HG02840 (cell line): ENCODE results near the gene CFLAR.
A peak's percentile ranks its signal among the peaks of the same experiment; 100 is the strongest.
"Not testable (repeated sequence)": the region's sequence is repeated elsewhere in the genome, so short reads cannot be mapped to it uniquely, and the experiment has no call there.

Experiments used
- ATAC-seq: cut with Tn5 transposase; IDR thresholded peaks from one replicate; pipeline ENCODE4 v1.9.1; 2021; ENCODE audit warnings: mild to moderate bottlenecking, moderate library complexity, moderate number of reproducible peaks; ENCODE audit not compliant: unreplicated experiment, low FRiP score

Gene CFLAR

DNA sequence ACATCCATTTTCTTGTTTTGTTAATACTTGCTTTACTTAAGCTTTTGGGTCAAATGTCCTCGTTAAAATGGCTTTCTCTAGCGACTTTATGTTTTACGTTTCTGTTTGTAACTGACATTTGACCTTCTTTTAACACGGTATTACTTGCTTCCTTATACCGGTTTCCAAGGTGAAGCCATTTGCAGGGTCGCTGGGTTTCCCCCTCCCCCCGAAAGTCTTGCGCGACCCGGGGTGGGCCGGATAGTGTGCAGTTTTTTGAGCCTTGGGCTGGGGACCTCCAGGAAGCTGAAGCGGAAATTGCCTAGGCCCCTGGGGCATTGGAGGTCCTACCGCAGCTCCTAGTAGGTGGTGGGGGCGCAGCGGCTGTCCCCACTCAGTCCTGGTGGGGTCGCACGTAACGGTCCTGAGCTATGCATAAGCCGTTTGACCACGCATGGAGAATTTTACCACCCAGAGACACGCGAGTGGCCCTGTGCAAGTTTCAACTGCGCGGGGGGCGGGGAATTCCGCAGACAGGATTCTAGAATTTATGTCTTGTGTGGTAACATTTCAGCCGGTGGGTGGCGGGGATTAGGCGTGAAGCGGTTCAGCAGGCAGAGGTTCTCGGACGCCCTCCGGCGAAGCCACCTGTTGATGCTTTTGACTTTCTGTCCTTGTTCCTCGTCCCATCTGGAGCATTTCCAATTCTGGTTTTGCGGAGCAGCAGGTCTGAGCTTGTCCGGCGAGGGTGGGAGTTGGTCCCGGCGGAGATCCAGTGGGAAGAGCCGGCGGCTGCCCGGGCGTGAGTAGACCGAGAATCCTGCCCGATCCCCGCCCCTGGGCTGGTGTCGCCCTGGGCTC lies 2.4 kb downstream of the CFLAR start:
- peak; percentile 44 for ATAC-seq

DNA sequence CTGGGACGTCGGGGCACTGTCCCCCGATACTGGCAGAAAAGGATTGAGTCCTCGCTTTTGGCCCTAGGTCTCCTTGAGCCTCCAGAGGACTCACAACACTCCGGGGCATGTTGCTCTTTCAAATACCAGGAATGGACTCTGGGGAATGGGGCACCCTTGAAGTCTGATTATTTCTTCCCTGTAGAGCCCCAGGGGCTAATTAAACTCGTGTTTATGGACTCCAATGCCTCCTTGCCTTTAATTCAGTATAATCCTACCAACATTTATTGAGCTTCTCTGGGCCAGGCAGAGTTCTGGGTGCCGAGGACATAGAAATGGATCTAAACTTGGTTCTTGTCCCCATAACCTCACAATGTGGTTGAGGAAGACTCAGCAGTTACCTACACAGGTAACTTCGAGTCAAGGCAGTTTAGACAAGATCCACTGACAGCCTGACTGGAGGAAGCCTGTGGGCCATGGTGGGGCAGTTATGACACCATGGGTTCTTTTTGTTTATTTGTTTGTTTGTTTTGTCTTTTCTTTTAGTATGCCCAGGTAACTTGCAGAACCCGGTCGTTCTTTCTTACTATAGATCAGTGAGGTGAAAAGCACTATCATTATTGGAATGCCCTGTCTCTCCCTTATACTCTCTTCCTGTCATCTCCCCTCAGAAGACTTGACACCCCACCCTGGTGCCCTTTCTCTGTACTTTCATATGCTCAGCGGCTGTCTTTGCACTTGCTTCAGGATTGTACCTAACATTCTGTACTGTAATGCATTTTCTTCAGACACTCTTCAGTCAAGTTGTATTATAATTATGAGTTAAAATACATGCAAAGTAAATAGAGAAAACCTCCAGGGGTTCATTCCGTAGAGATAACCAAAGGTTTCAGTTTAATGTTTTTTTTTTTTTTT lies 3.2 kb downstream of the CFLAR start:
- ATAC-seq, result no peak

DNA sequence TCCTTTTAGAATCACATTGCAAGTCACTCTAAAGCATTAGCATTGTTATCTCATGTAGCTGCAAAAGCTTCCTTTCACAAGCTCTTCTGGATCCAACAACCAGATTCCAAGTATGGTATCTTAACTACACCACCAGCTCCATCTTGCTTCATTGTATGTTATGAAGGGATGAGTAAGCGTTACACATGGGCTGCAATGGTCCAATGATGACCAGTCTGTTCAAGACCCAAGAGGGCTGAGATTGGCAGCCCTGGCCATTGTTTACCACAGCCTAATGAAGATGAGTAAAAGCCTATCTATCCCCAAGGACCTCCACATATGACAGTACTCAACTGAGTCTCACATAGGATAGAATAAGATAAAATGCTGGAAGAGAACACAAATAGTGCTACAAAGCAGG lies 6.3 kb downstream of the CFLAR start:
- no peak for ATAC-seq

DNA sequence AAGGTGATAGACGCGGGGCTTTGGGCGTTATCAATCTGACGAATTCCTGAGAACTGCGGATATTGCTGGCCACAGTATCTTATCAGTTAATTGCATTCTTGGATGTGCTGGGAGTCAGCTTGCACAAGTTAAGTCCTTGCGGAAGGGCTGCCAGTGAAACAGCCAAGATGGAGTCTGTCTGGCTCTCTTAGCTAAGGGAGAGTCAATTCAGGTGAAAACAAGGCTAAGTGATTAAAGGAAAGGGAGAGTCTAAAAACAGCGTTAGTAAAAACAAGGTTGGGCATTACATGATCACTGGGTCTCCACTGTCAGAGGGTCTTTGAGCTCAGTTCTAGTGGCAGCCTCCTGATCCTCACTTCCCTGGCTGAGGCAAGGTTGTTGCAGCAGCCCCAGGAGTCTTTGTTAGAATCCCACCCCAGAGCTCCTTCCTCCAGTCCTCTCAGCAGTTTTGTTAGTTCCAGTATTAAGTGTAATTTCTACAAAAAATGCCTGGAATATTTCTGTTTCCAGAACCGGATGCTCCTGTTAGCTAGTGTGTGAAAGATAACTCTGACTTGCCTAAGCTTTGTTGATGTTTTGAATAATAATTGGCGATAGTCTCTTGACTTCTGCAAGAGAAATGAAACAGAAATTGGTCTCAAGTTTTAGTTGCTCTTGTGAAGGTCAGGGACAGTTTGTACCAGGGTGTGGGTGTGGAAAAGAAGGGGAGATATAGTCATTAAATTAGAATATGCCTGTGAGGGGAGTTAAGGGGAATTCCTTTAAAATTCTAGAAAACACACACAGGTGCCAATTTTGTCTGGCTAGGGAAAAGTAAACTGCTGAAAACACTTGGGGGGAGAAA lies 10.6 kb downstream of the CFLAR start:
- ATAC-seq, result no peak

DNA sequence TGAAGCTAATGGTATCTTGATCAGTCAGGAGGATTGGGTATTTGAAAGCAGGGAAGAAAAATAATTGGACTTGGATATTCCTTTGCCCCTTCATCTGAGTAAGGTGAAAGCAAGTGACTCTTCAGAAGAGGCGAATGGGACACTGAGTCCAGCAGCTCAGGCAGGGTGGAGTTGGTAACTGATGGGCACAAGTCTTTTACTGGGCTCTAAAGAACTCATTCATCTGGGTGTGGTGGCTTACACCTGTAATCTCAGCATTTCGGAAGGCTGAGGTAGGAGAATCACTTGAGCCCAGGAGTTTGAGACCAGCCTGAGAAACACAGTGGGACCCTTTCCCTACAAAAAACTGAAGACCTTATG lies 11.2 kb downstream of the CFLAR start:
- ATAC-seq, result no peak

DNA sequence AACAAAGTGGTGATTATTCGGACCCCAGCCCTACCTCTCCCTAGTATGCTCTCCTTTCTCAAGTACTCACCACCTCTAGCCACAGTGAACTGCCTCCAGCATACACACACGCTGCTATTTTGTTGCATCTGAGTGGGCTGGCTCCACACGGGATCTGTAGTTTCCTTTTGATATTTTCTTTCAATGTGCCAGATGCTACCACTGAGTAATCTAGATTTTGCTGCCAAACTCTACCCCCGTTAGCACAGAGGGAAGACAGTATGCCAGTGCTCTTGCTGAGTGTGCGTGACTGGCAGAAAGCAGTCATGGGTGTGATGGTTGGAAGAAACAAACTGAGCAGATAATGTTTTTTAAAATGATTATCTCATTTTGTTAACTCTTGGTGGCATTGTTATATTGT lies 11.6 kb downstream of the CFLAR start:
- ATAC-seq, result no peak

DNA sequence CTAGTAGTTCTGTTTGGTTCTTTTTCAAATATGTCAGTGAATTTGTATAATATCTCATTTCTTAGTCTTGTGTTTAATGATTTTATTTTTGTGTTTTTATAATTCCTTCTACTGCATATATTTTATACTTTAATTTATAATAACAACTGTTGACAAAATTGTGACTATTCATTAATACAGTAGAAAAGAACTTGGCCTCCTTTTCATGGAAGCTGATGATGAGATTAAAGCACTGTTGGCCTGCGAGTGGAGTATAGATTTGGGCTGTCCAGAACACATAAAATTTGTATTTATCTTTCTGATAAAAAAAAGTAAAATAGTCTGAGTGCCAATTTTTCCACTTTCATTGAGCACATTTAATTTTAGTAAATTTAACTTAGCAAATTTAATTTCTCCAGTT lies 12.1 kb downstream of the CFLAR start:
- ATAC-seq, result no peak

DNA sequence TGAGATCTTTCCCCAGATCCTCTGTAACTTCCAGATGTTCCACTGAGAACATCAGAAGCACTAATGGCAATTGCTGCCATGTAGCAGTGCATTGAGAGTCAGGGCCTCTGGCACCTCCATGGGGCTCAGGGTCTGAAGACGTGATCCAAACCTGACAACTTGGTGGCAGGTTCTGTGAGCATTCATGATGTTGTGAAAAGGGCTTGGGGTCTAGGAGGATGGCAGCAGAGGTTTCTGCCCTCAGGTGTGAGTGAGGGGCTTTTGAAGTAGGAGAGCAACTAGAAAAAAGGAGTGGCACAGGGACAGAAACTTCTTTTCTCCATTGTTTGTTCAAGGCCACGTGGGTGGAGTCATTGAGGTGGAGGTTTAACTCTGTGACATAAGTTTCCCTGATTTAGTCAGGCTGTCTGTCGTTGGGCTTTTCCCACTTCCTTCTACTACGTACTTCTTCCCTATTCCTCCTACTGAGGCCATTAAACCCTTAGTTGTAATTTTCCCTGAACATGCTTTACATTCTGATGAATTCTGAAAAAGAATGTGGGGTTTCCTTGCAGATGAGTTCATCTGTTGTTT lies 13.1 kb downstream of the CFLAR start:
- ATAC-seq, result no peak

DNA sequence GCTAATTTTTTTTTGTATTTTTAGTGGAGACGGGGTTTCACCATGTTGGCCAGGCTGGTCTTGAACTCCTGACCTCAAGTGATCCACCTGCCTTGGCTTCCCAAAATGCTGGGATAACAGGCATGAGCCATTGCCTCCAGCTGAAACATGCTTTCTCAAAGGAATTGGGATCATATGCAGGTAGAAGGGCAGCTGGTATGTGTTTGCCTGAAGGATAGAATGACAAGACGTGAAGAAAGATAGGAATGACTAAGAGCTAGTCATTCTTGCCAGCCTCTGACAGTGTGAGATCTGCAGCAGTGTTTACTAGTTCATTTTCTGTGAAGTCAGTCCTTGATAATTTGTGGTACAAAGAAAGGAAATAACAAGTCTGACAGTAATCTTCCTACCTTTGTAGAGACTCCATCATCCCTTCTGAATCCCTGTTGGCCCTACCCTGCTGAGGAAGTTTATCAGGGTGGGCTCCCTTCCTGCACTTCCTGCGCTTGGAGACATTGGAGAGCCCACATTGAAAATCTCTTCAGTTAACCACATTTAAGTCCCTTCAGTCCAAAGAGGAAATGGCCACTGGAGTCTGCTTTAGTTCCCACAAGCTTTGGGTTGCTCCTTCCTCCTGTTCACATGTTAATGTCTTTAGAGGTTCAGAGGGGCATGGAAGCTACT lies 14.7 kb downstream of the CFLAR start:
- no peak for ATAC-seq

DNA sequence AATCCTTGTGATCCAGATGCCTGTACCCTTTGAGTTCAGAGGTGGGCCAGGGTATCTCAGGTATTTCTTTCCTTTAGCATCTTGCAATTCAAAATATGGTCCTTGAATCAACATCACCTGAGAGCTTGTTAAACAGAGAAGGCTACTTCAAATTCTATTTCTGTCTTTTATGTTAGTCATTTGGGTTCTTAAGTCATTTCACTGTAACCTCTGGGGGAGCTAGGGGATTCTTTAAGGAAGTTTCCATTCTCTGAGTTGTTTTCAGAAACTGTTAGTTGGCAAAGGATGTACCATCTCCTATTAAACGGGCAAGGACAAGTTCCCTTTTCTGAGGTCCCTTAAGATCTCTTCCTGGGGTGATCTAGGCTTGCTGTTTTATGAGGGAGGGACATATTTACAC lies 16.6 kb downstream of the CFLAR start:
- no peak for ATAC-seq

DNA sequence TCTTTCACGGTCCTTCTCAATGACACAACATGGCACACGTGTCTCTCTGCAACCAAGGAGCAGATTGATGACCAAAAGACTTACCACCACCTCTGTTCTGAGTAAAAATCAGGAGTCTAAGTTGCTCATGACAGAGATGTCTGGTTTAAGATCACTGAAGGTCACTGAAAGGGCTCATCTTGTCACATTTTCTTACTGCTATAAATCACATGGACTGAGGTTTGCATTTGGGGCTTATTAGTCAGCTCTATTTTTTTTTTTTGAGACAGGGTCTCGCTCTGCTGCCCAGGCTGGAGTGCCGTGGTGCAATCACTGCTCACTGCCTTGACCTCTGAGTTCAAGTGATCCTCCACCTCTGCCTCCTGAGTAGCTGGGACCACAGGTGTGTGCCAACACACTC lies 19.4 kb downstream of the CFLAR start:
- ATAC-seq, result no peak

DNA sequence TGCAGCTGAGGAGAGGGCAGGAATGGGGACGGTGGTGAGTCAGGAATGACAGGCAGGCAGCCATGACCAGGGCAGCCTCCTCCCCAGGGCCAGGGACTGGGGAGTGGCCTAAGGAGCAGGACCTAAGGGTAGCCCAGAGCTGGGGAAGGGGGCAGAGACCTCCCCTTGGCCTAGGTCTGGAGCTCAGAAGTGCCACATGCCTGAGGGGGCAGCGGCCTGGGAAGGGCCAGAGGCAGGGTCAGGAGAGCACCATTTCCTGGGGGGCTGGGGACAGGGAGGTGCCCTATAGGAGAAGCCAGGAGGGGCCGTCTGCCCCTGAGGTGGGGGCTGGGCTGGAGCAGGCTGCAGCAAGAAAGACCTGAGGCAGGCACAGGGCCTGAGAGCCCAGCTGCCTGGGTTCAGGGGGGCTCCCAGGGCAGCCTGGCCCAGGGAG lies 20.9 kb downstream of the CFLAR start:
- no peak for ATAC-seq

DNA sequence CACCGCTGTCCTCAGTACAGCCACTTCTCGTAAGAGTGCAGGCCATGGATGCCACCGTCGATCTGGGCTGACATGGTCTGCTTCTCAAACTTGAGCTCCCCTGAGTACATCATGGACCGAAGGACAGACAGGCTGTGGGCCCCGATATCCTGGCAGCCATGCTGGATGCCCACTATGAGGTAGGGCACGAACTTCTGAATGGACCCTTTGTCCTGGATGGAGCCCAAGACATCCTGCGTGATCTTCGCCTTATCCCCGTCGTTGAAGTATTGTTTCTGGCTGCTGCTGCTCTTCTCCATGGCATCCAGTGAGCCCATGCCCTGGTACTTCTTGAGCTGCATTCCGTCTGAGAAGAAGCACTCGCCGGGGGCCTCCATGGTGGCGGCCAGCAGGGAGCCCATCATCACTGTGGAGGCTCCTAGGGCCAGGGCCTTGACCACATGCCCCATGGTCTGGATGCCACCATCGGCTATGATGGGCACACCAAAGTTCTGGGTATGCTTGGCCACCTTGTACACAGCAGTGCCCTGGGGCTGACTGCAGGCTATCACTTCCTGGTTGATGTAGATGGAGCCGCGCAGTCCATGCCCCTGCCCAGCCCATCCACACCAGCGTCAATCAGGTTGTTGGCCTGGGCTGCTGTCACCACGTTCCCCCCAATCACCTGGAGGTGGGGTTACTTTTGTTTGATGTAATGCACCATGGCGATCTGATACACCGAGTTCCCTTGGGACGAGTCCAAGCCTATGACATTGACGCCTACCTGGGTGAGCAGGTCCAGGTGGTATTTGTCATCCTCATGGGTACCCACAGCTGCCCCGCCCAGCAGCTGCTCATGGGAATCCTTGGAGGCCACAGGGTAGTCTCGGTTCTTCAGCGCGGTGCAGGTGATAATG lies 21.8 kb downstream of the CFLAR start:
- ATAC-seq, result no peak

DNA sequence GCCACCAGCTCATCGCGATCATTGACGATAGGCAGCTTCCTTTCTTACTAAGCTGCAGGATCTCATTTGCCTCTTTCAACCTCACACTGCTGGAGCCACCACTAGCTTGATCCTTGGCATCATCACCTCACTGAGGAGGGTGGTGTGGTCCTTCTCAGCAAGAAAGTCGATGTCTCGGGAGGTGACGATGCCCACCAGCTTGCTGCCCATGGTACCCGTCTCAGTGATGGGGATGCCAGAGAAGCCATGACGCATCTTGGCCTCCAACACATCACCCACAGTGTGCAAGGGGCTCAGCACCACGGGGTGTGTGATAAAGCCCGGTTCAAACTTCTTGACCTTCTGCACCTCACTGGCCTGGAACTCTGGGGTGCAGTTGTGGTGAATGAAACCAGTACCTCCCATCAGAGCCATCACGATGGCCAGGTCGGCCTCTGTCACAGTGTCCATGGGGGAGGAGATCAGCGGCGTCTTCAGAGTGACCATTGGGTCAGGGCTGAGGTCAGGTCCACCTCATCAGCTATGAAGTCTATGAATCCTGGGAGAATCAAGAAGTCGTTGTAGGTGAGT lies 22.5 kb downstream of the CFLAR start:
- ATAC-seq, result no peak

DNA sequence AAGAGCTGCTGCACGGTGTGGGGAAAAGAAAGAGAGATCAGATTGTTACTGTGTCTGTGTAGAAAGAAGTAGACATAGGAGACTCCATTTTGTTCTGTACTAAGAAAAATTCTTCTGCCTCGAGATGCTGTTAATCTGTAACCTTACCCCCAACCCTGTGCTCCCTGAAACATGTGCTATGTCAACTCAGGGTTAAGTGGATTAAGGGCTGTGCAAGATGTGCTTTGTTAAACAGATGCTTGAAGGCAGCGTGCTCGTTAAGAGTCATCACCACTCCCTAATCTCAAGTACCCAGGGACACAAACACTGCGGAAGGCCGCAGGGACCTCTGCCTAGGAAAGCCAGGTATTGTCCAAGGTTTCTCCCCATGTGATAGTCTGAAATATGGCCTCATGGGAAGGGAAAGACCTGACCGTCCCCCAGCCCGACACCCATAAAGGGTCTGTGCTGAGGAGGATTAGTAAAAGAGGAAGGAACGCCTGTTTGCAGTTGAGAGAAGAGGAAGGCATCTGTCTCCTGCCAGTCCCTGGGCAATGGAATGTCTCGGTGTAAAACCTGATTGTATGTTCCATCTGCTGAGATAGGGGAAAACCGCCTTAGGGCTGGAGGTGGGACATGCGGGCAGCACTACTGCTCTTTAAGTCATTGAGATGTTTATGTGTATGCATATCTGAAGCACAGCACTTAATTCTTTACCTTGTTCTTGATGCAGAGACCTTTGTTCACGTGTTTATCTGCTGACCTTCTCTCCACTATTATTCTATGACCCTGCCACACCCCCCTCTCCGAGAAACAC lies 23.2 kb downstream of the CFLAR start:
- not testable (repeated sequence) for ATAC-seq

DNA sequence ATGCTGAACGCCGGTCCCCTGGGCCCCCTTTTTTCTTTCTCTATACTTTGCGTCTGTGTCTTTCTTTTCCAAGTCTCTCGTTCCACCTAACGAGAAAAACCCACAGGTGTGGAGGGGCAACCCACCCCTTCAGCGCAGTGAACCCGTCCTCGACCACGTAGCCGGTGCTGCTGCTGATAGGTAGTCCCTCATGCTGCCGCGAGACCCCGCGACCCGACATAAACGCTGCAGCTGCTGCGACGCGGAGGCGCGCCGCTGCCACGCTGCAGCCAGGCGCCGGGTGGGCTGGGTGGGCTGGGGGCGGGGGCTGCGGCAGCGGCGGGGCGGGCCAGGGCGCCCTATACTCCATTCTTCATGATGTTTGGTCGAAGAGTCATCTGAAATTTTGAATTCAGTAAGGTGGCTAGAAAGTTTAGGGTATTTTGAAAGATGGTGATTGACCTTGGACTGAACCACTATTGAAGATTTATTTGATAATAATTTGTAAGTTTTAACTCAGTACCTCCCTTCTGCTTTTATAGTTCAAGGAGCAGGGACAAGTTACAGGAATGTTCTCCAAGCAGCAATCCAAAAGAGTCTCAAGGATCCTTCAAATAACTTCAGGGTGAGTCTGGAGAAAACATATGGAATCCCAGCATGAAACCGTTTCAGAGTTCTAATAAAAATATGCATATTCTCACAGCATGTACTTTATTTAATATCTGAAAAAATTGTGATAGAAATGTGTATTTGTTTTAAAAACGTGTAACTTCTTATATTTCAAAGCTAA lies 24.1 kb downstream of the CFLAR start:
- ATAC-seq, result no peak
